Activated T-helper 1 cell treated with anti-CD3 and anti-CD28 coated beads, Interleukin-12 subunit alpha, Interleukin-12 subunit beta, Interleukin-2, Interleukin-4 antibody, amounts not matched to agents 30 ng/mL and 10 ng/mL and 1 ng/mL, durations not matched to agents 14 hours and 24 hours and 36 hours (primary cell): ENCODE data around the gene TMEM82. TPM values are rescaled to one million over a fixed set of nuclear protein-coding genes. Genes with fewer than 3 reads are reported as not detected.
"Not testable (repeated sequence)": the region's sequence is repeated elsewhere in the genome, so short reads cannot be mapped to it uniquely, and the experiment has no call there.

Experiments
- DNase-seq: peaks from one replicate; pipeline ENCODE4 v3.0.0; 2021; ENCODE audit warnings: low spot score
- H3K27ac Mint-ChIP-seq: one replicate; pipeline ENCODE4 v1.8.0; 2021; ENCODE audit warnings: mild to moderate bottlenecking, mixed read lengths
- H3K27me3 Mint-ChIP-seq: one replicate; pipeline ENCODE4 v1.8.0; 2022; ENCODE audit warnings: mild to moderate bottlenecking, moderate library complexity, mixed read lengths; ENCODE audit not compliant: insufficient read depth
- H3K36me3 Mint-ChIP-seq: one replicate; pipeline ENCODE4 v1.8.0; 2021; ENCODE audit warnings: low read depth, mixed read lengths
- H3K4me1 Mint-ChIP-seq: one replicate; pipeline ENCODE4 v1.8.0; 2021; ENCODE audit warnings: low read depth, mixed read lengths
- H3K4me3 Mint-ChIP-seq: one replicate; pipeline ENCODE4 v1.8.0; 2021; ENCODE audit warnings: mild to moderate bottlenecking, moderate library complexity, mixed read lengths
- H3K9me3 Mint-ChIP-seq: one replicate; pipeline ENCODE4 v1.8.0; 2021; ENCODE audit warnings: mixed read lengths
- intact Hi-C: fragments of 100-400 bp; cut with micrococcal nuclease; formaldehyde crosslinking; loops from one replicate; pipeline ENCODE4 v1.15.1; 2024
- total RNA-seq: library from RNA; stranded (reverse); gene quantifications from 2 replicates; pipeline ENCODE4 v1.2.3, GENCODE V29; 2022

The TMEM82 gene
- not detected in 2 replicates for total RNA-seq

DNA sequence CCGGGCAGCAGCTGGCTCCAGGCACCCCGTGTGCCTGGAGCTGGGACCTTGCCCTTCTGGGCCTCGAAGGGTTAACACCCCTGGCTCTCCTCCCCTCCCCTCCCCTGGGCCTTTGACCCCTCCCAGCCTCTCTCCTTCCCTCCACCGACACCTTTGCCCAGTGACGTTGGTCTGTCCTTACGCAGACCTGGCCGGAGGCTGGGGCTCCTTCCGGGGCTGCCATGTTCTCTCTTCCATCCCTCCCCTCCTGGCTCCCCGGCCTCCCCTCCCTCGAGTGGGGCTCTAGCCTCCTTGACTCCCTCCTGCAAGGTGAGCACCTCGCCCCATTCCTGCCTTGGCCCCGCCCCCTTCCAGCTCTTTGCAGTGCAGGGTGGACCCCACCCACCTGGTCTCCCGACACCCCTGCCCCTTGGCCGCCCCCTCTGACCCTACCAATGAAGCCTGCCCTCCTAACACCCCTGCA lies at the start of gene TMEM82:
TMEM82 (plus strand) TSS at position 161 of the 463 bp plus-strand sequence; CDS start at position 222, 61 bp downstream.
- H3K9me3 Mint-ChIP-seq, result no peaks in the 10 kb centered on the region
- intact Hi-C loops, result no loop called here
- H3K27ac Mint-ChIP-seq, result no peak within 1 kb of the TSS
- no peak for DNase-seq
- H3K36me3 Mint-ChIP-seq, result no peaks in the 10 kb centered on the region
- no peak within 1 kb of the TSS for H3K4me3 Mint-ChIP-seq
- no peaks in the 10 kb centered on the region for H3K27me3 Mint-ChIP-seq
- peaks cover 6% of the 10 kb centered on the region for H3K4me1 Mint-ChIP-seq

DNA sequence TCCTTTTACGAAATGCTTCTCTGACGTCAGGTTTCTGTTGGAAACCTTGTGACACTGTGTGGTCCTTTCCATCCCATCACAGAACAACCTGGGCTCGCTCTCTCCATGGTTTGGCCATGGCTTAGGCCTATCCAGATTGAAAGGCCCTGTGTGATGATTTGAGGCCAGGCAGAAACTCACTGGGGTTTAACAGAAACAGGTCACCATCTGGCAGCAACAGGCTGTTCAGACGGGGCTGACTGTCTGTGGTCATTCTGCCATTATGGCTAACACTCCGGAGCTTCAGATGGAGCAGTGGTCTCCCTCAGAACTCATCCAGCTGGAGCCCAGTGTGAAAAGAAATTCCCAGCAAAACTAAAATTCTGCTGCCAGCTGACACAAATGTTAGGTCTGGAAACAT lies 48.9 kb upstream of the TMEM82 start:
- Mint-ChIP-seq H3K4me1 (peaks cover 28% of the 10 kb centered on the region), H3K9me3 (no peaks in the 10 kb centered on the region), H3K27ac (no peak overlapping the region), H3K4me3 (no peak overlapping the region), H3K36me3 (peaks cover 10% of the 10 kb centered on the region), H3K27me3 (no peaks in the 10 kb centered on the region)
- intact Hi-C loops, result no loop called here
- no peak for DNase-seq

DNA sequence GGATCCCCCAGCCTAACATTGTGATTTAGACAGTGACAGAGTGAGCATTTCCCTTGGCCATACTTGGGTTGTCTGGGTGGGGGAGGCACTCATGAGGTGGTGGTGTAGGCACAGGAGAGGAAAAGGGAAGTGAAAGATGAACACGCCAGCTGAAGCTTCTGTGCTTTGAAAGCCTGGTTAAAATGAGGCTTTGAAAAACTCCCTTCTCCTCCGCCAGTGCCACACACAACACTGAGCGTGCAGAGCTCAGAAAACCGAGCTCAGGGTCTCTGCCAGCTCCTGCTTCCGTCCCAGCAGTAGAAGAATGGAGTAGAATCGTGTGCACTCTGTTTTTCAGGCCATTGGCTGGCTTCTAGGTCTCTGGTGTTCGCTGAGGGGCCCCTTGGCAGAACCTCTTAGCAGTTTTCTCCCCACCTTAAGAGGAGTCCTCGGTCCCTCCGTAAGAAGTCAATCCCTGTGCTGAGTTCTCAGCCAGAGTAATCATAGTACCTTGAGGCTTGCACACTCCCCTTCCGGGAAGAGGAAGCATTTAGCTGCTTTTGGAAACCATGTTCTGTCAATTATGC lies 45.3 kb upstream of the TMEM82 start:
- intact Hi-C loops, result loop anchor here (1.0 kb wide), 1 partner anchor 44 kb away; no protein-coding TSS in a partner anchor
- H3K27ac Mint-ChIP-seq, result peak overlapping the region; percentile 95
- H3K4me3 Mint-ChIP-seq, result peak overlapping the region; percentile 86
- peak; percentile 47 for DNase-seq
- H3K36me3 Mint-ChIP-seq, result peaks cover 12% of the 10 kb centered on the region
- peaks cover 32% of the 10 kb centered on the region for H3K4me1 Mint-ChIP-seq
- no peaks in the 10 kb centered on the region for H3K27me3 Mint-ChIP-seq
- H3K9me3 Mint-ChIP-seq, result no peaks in the 10 kb centered on the region

DNA sequence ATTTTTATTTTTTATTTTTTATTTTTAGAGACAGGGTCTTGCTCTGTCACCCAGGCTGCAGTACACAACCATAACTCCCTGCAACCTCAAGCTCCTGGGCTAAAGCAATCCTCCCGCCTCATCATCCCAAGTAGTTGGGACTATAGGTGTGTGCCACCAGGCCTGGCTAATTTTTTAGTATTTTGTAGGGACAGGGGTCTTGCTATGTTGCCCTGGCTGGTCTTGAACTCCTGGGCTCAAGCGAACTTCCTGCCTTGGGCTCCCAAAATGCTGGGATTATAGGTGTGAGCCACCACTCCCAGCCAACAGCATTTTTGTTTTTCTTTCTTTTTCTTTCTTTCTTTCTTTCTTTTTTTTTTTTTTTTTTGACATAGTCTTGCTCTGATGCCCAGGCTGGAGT lies 44.1 kb upstream of the TMEM82 start:
- intact Hi-C loops, result no loop called here
- DNase-seq, result no peak
- no peaks in the 10 kb centered on the region for H3K9me3 Mint-ChIP-seq
- peak overlapping the region; percentile 65 for H3K27ac Mint-ChIP-seq
- no peaks in the 10 kb centered on the region for H3K27me3 Mint-ChIP-seq
- peaks cover 32% of the 10 kb centered on the region for H3K4me1 Mint-ChIP-seq
- H3K36me3 Mint-ChIP-seq, result peaks cover 12% of the 10 kb centered on the region
- H3K4me3 Mint-ChIP-seq, result peak overlapping the region; percentile 51

DNA sequence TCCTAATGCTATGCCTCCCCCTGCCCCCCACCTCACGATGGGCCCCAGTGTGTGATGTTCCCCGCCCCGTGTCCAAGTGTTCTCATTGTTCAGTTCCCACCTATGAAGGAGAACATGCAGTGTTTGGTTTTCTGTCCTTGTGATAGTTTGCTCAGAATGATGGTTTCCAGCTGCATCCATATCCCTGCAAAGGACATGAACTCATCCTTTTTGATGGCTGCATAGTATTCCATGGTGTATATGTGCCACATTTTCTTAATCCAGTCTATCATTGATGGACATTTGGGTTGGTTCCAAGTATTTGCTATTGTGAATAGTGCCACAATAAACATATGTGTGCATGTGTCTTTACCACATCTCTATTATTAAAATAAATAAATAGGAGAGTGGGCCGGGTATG lies 43.0 kb upstream of the TMEM82 start:
- H3K27me3 Mint-ChIP-seq, intact Hi-C loops, DNase-seq, H3K27ac Mint-ChIP-seq, H3K9me3 Mint-ChIP-seq, H3K4me3 Mint-ChIP-seq: not testable (repeated sequence)
- Mint-ChIP-seq H3K36me3 (peaks cover 14% of the 10 kb centered on the region), H3K4me1 (peaks cover 44% of the 10 kb centered on the region)

DNA sequence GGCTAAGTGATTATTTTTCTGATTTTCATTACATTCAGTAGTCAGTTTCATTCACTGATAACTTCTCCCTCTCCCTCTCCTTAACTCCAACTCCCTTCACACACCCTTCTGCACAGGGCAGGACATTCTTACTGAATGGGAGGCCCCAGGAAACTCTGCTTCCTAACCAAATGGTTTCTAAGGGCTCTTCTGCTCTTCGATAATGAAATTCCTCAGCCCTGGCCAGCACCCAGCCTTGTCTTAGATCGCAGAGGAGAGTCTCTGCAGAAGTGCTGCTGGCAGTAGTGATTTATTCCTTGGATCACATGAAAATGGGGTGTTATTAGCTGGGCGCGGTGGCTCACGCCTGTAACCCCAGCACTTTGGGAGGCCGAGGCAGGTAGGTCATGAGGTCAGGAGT lies 41.8 kb upstream of the TMEM82 start:
- Mint-ChIP-seq H3K27me3 (no peaks in the 10 kb centered on the region), H3K9me3 (no peaks in the 10 kb centered on the region), H3K27ac (no peak overlapping the region), H3K36me3 (peaks cover 14% of the 10 kb centered on the region), H3K4me3 (no peak overlapping the region), H3K4me1 (peaks cover 35% of the 10 kb centered on the region)
- no peak for DNase-seq
- intact Hi-C loops, result no loop called here

DNA sequence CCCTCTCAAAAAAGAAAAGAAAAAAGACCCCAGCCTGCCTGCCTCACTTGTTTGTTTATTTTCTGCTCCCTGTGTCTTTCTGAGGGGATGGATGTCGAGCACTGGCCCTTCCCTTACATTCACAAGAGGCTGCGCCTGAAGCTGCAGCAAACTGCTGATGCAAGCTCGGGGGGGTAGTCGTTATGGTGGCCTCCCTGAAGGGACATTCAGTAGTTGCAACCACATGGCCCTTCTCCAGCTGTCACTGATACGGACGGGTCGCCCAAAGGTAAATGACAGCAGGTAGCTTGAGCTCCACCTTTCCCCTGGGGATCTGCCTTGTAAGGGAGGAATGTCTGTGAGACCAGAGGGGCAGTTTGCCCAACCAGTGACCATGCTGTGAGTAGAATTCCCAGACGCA lies 40.5 kb upstream of the TMEM82 start:
- no peaks in the 10 kb centered on the region for H3K9me3 Mint-ChIP-seq
- DNase-seq, result no peak
- peaks cover 33% of the 10 kb centered on the region for H3K4me1 Mint-ChIP-seq
- no peak overlapping the region for H3K27ac Mint-ChIP-seq
- intact Hi-C loops, result no loop called here
- H3K4me3 Mint-ChIP-seq, result no peak overlapping the region
- peaks cover 23% of the 10 kb centered on the region for H3K36me3 Mint-ChIP-seq
- no peaks in the 10 kb centered on the region for H3K27me3 Mint-ChIP-seq

DNA sequence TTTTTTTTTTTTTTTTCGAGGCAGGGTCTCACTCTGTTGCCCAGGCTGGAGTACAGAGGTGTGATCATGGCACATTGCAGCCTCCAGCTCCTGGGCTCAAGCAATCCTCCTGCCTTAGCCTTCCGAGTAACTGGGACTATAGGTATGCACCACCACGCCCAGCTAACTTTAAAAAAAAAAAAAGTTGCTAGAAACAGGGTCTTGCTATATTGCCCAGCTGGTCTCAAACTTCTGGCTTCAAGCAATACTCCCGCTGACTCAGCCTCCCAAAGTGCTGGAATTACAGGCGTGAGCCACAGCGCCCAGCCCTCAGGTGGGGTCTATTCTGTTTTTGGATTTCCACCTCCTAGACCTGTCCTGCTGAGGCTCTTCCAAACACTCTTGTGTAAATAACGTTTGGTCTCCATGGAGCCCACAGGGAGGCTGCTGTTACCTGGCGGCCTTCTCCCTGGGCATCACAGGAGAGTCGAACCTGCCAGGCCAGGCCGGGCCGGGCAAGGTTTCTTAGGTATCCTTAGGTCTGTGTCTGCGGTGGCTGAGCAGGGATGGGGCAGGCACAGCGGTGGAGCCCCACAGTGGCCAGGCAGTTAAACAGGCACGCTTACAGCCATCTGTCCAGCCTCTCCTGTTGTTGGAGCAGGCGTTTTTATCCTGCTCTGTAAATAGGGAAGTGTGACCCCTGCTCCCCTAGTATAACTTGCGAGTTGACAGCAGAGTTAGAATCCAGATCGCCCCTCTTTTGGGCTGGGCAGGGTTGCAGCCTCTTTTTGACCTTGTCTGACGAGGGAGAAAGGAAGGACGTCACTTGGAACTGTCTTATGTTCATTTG lies 39.4 kb upstream of the TMEM82 start:
- H3K4me3 Mint-ChIP-seq, result no peak overlapping the region
- H3K9me3 Mint-ChIP-seq, result no peaks in the 10 kb centered on the region
- H3K27me3 Mint-ChIP-seq, result no peaks in the 10 kb centered on the region
- no peak for DNase-seq
- H3K36me3 Mint-ChIP-seq, result peaks cover 20% of the 10 kb centered on the region
- no peak overlapping the region for H3K27ac Mint-ChIP-seq
- peaks cover 24% of the 10 kb centered on the region for H3K4me1 Mint-ChIP-seq
- intact Hi-C loops, result no loop called here

DNA sequence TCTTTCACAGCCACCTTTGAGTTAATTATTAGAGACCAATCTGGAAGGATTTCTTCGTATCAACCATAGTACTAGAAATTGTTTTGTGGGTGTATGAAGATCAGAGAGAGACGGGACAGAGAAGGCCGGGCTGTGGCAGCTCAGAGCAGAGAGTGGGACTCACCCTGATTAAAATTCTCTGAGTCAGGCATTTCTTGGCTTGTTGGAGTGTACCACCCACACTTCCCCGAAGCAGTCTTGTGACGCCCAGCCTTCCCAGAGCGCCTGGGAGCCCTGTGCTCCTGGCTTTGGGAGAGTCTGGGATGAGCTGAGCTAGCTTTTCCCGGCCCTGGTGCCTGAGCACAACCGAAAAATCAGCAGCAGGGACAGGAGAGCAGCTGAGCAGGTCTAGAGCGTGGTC lies 38.7 kb upstream of the TMEM82 start:
- intact Hi-C loops, result no loop called here
- DNase-seq, result no peak
- Mint-ChIP-seq H3K4me1 (peaks cover 20% of the 10 kb centered on the region), H3K27me3 (no peaks in the 10 kb centered on the region), H3K36me3 (peaks cover 20% of the 10 kb centered on the region), H3K9me3 (no peaks in the 10 kb centered on the region), H3K4me3 (no peak overlapping the region), H3K27ac (no peak overlapping the region)

DNA sequence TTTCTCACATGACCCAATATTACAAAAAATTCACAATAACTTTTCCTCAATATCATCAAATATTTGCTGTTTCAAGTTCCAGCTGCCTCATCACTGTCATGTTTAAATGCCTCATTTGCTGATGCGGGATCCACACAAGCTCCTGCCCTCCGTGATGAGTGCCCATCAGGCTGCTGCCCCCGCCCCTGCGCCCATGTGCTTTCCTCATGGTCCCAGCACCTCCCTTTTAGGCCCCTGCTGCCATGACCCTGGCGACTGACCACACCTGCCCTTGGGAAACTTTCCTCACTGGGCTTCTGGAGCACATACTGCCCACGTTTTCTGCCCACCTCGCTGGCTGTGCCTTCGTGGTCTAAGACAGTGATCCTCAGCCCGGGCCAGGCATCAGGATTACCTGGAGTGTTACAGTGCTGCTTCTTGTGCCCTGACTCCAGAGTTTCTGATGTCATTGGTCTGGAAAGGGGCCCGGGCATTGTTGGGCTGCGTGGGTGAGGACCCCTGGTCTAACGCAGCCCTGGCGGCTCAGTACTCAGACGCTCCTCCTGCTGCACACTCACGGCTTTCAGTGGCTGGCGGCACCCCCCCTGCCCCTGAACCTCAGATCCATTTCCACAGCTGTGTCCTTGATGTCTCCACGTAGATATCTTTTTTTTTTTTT lies 37.6 kb upstream of the TMEM82 start:
- Mint-ChIP-seq H3K4me1 (peaks cover 18% of the 10 kb centered on the region), H3K4me3 (no peak overlapping the region), H3K36me3 (peaks cover 16% of the 10 kb centered on the region), H3K27me3 (no peaks in the 10 kb centered on the region), H3K27ac (no peak overlapping the region), H3K9me3 (no peaks in the 10 kb centered on the region)
- no peak for DNase-seq
- intact Hi-C loops, result no loop called here

DNA sequence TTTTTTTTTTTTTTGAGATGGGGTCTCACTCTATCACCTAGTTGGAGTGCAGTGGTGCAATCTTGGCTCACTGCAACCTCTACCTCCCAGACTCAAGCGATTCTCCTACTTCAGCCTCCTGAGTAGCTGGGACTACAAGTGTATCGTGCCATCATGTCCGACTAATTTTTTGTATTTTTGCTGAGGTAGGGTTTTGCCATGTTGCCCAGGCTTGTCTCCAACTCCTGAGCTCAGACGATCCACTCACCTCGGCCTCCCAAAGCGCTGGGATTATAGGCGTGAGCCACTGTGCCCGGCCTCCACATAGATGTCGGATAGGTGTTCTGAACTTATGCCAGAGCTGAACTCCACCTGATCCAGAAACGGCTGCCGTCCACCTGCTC lies 37.1 kb upstream of the TMEM82 start:
- Mint-ChIP-seq H3K27ac (peak overlapping the region; percentile 26), H3K36me3 (peaks cover 16% of the 10 kb centered on the region), H3K4me3 (no peak overlapping the region), H3K9me3 (no peaks in the 10 kb centered on the region), H3K27me3 (no peaks in the 10 kb centered on the region), H3K4me1 (peaks cover 18% of the 10 kb centered on the region)
- no peak for DNase-seq
- intact Hi-C loops, result no loop called here

DNA sequence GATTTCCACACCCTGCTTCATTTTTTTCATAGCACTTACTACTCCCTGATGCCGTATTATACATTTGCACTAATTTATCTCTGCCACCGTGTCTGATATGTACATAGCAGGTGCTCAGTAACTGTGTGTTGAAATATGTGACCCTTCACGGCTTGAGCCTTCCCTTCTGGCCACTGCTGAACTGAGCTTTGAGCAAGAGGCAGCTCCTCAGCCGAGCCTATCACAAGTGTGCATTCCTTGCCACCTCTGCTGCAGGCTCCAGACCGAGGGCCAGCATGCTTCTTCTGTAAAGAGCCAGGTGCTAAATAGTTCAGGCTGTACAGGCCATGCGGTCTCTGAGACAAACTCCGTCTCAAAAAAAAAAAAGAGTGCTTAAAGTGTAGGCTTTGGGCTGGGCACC lies 35.5 kb upstream of the TMEM82 start:
- peak overlapping the region; percentile 16 for H3K27ac Mint-ChIP-seq
- DNase-seq, result no peak
- peaks cover 18% of the 10 kb centered on the region for H3K4me1 Mint-ChIP-seq
- no peak overlapping the region for H3K4me3 Mint-ChIP-seq
- peaks cover 16% of the 10 kb centered on the region for H3K36me3 Mint-ChIP-seq
- H3K27me3 Mint-ChIP-seq, result no peaks in the 10 kb centered on the region
- H3K9me3 Mint-ChIP-seq, result no peaks in the 10 kb centered on the region
- intact Hi-C loops, result no loop called here
